A549 (cell line): ENCODE results near the gene DYRK2.

ENCODE experiments used
- CEBPB ChIP-seq, 2 experiments: fragments of >200 bp in 1 of 2; sonication (Bioruptor Twin) in 1 of 2; formaldehyde crosslinking in 1 of 2; IDR thresholded peaks; 2 replicates each; pipeline ENCODE4 v1.6.1; 2012 to 2016
- KDM1A ChIP-seq: fragments of 200-600 bp; sonication (generic); IDR thresholded peaks from 2 replicates; pipeline ENCODE4 v1.6.1; 2016; ENCODE audit warnings: low read depth, mild to moderate bottlenecking
- POLR2A ChIP-seq: IDR thresholded peaks from 2 replicates; pipeline ENCODE4 v1.6.1; 2012; ENCODE audit warnings: mild to moderate bottlenecking, low read length
- TF ChIP-seq, protein P1 (sequence below): fragments of >200 bp; sonication (Bioruptor Twin); formaldehyde crosslinking; IDR thresholded peaks from 3 replicates; pipeline ENCODE4 v1.5.1; 2016
- TF ChIP-seq, protein P2 (sequence below): fragments of 250-450 bp; sonication (Bioruptor Pico); IDR thresholded peaks from 2 replicates; pipeline ENCODE4 v1.5.0; 2021; ENCODE audit warnings: mild to moderate bottlenecking, moderate library complexity, borderline replicate concordance

DNA sequence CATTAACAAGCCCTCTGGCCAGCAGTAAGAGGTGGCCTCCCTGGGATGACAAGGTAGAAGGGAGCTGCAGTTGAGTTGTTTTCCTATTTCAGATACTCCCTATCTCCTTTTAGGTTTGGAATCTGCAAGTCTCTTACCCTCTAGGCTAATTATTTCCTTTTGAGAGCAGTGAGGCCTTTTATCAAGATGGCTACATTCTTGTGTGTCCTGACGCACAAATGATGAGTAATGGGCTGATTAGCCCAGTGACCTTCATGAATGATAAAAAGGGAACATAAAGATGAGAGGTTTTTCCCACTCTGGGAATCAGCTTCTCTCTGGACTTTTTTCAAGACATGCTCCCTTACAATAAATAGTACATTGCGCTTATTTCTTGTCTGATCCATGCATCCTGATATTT lies 22.9 kb downstream of the DYRK2 start:
- TF ChIP-seq POLR2A (no peak), CEBPB (IDR thresholded peaks at IDR 0.05) (no peak), KDM1A (no peak)
- TF ChIP-seq, protein P1, sequence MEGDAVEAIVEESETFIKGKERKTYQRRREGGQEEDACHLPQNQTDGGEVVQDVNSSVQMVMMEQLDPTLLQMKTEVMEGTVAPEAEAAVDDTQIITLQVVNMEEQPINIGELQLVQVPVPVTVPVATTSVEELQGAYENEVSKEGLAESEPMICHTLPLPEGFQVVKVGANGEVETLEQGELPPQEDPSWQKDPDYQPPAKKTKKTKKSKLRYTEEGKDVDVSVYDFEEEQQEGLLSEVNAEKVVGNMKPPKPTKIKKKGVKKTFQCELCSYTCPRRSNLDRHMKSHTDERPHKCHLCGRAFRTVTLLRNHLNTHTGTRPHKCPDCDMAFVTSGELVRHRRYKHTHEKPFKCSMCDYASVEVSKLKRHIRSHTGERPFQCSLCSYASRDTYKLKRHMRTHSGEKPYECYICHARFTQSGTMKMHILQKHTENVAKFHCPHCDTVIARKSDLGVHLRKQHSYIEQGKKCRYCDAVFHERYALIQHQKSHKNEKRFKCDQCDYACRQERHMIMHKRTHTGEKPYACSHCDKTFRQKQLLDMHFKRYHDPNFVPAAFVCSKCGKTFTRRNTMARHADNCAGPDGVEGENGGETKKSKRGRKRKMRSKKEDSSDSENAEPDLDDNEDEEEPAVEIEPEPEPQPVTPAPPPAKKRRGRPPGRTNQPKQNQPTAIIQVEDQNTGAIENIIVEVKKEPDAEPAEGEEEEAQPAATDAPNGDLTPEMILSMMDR = no peak
- TF ChIP-seq, protein P2, sequence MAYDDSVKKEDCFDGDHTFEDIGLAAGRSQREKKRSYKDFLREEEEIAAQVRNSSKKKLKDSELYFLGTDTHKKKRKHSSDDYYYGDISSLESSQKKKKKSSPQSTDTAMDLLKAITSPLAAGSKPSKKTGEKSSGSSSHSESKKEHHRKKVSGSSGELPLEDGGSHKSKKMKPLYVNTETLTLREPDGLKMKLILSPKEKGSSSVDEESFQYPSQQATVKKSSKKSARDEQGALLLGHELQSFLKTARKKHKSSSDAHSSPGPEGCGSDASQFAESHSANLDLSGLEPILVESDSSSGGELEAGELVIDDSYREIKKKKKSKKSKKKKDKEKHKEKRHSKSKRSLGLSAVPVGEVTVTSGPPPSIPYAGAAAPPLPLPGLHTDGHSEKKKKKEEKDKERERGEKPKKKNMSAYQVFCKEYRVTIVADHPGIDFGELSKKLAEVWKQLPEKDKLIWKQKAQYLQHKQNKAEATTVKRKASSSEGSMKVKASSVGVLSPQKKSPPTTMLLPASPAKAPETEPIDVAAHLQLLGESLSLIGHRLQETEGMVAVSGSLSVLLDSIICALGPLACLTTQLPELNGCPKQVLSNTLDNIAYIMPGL (CRISPR knock-in tag) = no peak
